ENCODE measurements around the gene PRICKLE1.

Gene PRICKLE1

GRCh38 chr12:42486407-42486806 lies 103.1 kb downstream of the PRICKLE1 start:
- DNase-seq = no peak

GRCh38 chr12:42485823-42486222 lies 103.7 kb downstream of the PRICKLE1 start:
- no peak for DNase-seq

GRCh38 chr12:42484996-42485395 lies 104.5 kb downstream of the PRICKLE1 start:
- no peak for DNase-seq

- no peak for DNase-seq
Observed at GRCh38 chr12:42483521-42483790, 106.1 kb downstream of the PRICKLE1 start.

GRCh38 chr12:42482748-42483520 lies 106.6 kb downstream of the PRICKLE1 start:
- DNase-seq = no peak

- DNase-seq = no peak
Observed at GRCh38 chr12:42482041-42482747, 107.4 kb downstream of the PRICKLE1 start.

- no peak for DNase-seq
Observed at GRCh38 chr12:42481368-42481767, 108.2 kb downstream of the PRICKLE1 start.

GRCh38 chr12:42477941-42478340 lies 111.6 kb downstream of the PRICKLE1 start:
- no peak for DNase-seq

GRCh38 chr12:42475106-42475505 lies 114.4 kb downstream of the PRICKLE1 start:
- DNase-seq = no peak

GRCh38 chr12:42474391-42474790 lies 115.2 kb downstream of the PRICKLE1 start:
- no peak for DNase-seq

GRCh38 chr12:42473561-42473960 lies 116.0 kb downstream of the PRICKLE1 start:
- no peak for DNase-seq

GRCh38 chr12:42473130-42473529 lies 116.4 kb downstream of the PRICKLE1 start:
- no peak for DNase-seq

GRCh38 chr12:42472376-42472775 lies 117.2 kb downstream of the PRICKLE1 start:
- DNase-seq = no peak

GRCh38 chr12:42469355-42470175 lies 120.0 kb downstream of the PRICKLE1 start:
- DNase-seq = no peak

- no peak for DNase-seq
Observed at GRCh38 chr12:42468921-42469320, 120.6 kb downstream of the PRICKLE1 start.

GRCh38 chr12:42468341-42468821 lies 121.2 kb downstream of the PRICKLE1 start:
- DNase-seq = no peak

GRCh38 chr12:42463671-42464070 lies 125.9 kb downstream of the PRICKLE1 start:
- DNase-seq = no peak

- DNase-seq = no peak
Observed at GRCh38 chr12:42462486-42462885, 127.1 kb downstream of the PRICKLE1 start.

GRCh38 chr12:42459336-42459847 lies 130.2 kb downstream of the PRICKLE1 start:
- DNase-seq = no peak

- DNase-seq = no peak
Observed at GRCh38 chr12:42458575-42458974, 131.0 kb downstream of the PRICKLE1 start.

- DNase-seq = no peak
Observed at GRCh38 chr12:42450248-42450647, 139.3 kb downstream of the PRICKLE1 start.

- no peak for DNase-seq
Observed at GRCh38 chr12:42448841-42449240, 140.7 kb downstream of the PRICKLE1 start.

- DNase-seq = no peak
Observed at GRCh38 chr12:42447371-42447786, 142.2 kb downstream of the PRICKLE1 start.

All from NK-92 treated with Interleukin-12 subunit alpha and Interleukin-12 subunit beta, amount 100 ng/mL, for 24 hours (cell line).